GM12872 (cell line): ENCODE measurements around the gene TFG.

Experiments used
- CTCF ChIP-seq: IDR thresholded peaks from 3 replicates; pipeline ENCODE4 v1.5.1; 2011; ENCODE audit warnings: low read depth, mild to moderate bottlenecking, low read length, moderate library complexity; ENCODE audit not compliant: insufficient read depth

TFG gene

GRCh38 chr3:100715176-100715575, 5.9 kb downstream of the TFG start:
- no peak for TF ChIP-seq CTCF

- TF ChIP-seq CTCF, result no peak
Observed at GRCh38 chr3:100717063-100717462, 7.8 kb downstream of the TFG start.

- no peak for TF ChIP-seq CTCF
Observed at GRCh38 chr3:100717637-100718487, 8.6 kb downstream of the TFG start.

GRCh38 chr3:100719136-100719535, 9.8 kb downstream of the TFG start:
- TF ChIP-seq CTCF, result no peak

GRCh38 chr3:100720426-100720825, 11.1 kb downstream of the TFG start:
- TF ChIP-seq CTCF, result no peak

- TF ChIP-seq CTCF, result no peak
Observed at GRCh38 chr3:100725935-100726513, 16.7 kb downstream of the TFG start.

GRCh38 chr3:100726706-100727105, 17.4 kb downstream of the TFG start:
- no peak for TF ChIP-seq CTCF
